Measurements from ENCODE around the gene OTUD3.

The OTUD3 gene

DNA sequence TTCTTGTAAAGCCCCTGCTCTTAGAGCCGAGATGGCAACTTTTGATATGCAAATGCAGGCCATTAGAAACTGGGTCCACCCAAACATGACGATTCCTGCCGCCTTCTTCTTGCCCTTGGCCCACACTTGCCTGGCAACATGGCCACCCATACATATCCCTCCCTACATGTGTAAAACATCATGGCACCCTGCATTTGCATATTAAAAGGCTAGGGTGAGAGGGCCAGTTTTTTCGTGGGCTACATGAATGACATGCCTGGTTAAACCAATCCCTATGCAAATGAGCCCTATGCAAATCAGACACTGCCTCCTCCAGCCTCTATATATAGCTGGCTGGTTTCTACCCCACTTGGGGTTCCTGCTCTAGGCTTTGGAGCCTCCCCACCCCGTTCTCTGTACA, 78.4 kb downstream of the OTUD3 start:
- H3K4me3 ChIP-seq (ENCODE audit: low read length): no peak overlapping the region
- TF ChIP-seq, protein P1, sequence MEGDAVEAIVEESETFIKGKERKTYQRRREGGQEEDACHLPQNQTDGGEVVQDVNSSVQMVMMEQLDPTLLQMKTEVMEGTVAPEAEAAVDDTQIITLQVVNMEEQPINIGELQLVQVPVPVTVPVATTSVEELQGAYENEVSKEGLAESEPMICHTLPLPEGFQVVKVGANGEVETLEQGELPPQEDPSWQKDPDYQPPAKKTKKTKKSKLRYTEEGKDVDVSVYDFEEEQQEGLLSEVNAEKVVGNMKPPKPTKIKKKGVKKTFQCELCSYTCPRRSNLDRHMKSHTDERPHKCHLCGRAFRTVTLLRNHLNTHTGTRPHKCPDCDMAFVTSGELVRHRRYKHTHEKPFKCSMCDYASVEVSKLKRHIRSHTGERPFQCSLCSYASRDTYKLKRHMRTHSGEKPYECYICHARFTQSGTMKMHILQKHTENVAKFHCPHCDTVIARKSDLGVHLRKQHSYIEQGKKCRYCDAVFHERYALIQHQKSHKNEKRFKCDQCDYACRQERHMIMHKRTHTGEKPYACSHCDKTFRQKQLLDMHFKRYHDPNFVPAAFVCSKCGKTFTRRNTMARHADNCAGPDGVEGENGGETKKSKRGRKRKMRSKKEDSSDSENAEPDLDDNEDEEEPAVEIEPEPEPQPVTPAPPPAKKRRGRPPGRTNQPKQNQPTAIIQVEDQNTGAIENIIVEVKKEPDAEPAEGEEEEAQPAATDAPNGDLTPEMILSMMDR (IDR thresholded peaks at IDR 0.05; ENCODE audit: insufficient read depth, low read depth, low read length, missing control alignments): no peak
- no peak for DNase-seq (ENCODE audit: low read depth)

Data from epithelial cell of esophagus (primary cell).